Thymus (tissue), 2 donors: ENCODE results near the gene RTN4. TPM values are rescaled to one million over a fixed set of nuclear protein-coding genes. Genes with fewer than 3 reads are reported as not detected.

Experiments
- polyA plus RNA-seq: library from polyadenylated mRNA; stranded (reverse); fragments of 200-250 nt; gene quantifications from one replicate; pipeline ENCODE4 v1.2.3, GENCODE V29; 2013
- total RNA-seq: library from RNA; stranded (reverse); fragments of 120-200 nt; gene quantifications from one replicate; pipeline ENCODE4 v1.2.4, GENCODE V29; 2013
- donor health status: healthy.

RTN4 gene
- total and polyA plus RNA-seq, 2 donors = 42.9 to 183 TPM

Other genes with a start within 250 kb of the RTN4 start
- 9.4 TPM for gene CLHC1, start 181.8 kb upstream of the RTN4 start, total RNA-seq
- 20.1 TPM for gene CLHC1, start 181.8 kb upstream of the RTN4 start, polyA plus RNA-seq
- 2,697 TPM for gene RPS27A, start 182.2 kb upstream of the RTN4 start, total RNA-seq
- gene RPS27A, start 182.2 kb upstream of the RTN4 start, polyA plus RNA-seq = 3,745 TPM
- gene MTIF2, start 218.8 kb upstream of the RTN4 start, total RNA-seq = 33.0 TPM
- gene MTIF2, start 218.8 kb upstream of the RTN4 start, polyA plus RNA-seq = 29.2 TPM